A549 (cell line): ENCODE measurements around the gene IGF1.

Experiments
- CBX2 ChIP-seq: fragments of 200-600 bp; sonication (generic); IDR thresholded peaks from 2 replicates; pipeline ENCODE4 v1.6.1; 2016; ENCODE audit warnings: low read depth, mild to moderate bottlenecking, borderline replicate concordance
- POLR2A ChIP-seq: IDR thresholded peaks from 2 replicates; pipeline ENCODE4 v1.6.1; 2012; ENCODE audit warnings: mild to moderate bottlenecking, low read length
- SMC3 ChIP-seq: fragments of >200 bp; sonication (Bioruptor Twin); formaldehyde crosslinking; IDR thresholded peaks from 3 replicates; pipeline ENCODE4 v1.6.1; 2018; ENCODE audit warnings: inconsistent platforms
- TF ChIP-seq, protein P1 (sequence below): fragments of >200 bp; sonication (Bioruptor Twin); formaldehyde crosslinking; IDR thresholded peaks from 3 replicates; pipeline ENCODE4 v1.5.1; 2016
- TF ChIP-seq, protein P2 (sequence below): IDR thresholded peaks from 2 replicates; pipeline ENCODE4 v1.6.1; 2012
- TF ChIP-seq, protein P3 (sequence below): fragments of >200 bp; sonication (Bioruptor Twin); formaldehyde crosslinking; IDR thresholded peaks from 3 replicates; pipeline ENCODE4 v1.6.1; 2016

DNA sequence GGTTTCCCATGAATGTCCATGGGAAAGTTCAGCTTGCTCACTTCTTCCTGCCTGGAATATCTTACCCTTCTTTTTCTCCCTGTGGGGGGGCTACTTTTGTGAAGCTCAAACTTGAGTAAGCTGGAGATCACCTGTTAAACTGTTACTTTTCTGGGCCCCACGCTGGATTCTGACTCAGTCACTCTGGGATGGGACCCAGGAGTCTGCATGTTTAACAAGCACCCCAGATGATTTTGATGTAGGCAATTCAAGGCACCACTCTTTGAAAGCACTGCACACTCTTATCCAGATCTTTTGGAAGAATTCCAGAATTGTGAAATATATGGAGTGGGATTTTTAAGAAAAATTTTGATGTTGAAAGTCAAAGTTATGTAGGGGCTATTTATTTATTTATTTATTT, 46.3 kb upstream of the IGF1 start:
- TF ChIP-seq CBX2, result no peak
- TF ChIP-seq, protein P1, sequence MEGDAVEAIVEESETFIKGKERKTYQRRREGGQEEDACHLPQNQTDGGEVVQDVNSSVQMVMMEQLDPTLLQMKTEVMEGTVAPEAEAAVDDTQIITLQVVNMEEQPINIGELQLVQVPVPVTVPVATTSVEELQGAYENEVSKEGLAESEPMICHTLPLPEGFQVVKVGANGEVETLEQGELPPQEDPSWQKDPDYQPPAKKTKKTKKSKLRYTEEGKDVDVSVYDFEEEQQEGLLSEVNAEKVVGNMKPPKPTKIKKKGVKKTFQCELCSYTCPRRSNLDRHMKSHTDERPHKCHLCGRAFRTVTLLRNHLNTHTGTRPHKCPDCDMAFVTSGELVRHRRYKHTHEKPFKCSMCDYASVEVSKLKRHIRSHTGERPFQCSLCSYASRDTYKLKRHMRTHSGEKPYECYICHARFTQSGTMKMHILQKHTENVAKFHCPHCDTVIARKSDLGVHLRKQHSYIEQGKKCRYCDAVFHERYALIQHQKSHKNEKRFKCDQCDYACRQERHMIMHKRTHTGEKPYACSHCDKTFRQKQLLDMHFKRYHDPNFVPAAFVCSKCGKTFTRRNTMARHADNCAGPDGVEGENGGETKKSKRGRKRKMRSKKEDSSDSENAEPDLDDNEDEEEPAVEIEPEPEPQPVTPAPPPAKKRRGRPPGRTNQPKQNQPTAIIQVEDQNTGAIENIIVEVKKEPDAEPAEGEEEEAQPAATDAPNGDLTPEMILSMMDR, result no peak
- TF ChIP-seq POLR2A, result no peak
- TF ChIP-seq, protein P2, sequence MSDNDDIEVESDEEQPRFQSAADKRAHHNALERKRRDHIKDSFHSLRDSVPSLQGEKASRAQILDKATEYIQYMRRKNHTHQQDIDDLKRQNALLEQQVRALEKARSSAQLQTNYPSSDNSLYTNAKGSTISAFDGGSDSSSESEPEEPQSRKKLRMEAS, result no peak
- TF ChIP-seq SMC3, result no peak
- TF ChIP-seq, protein P3, sequence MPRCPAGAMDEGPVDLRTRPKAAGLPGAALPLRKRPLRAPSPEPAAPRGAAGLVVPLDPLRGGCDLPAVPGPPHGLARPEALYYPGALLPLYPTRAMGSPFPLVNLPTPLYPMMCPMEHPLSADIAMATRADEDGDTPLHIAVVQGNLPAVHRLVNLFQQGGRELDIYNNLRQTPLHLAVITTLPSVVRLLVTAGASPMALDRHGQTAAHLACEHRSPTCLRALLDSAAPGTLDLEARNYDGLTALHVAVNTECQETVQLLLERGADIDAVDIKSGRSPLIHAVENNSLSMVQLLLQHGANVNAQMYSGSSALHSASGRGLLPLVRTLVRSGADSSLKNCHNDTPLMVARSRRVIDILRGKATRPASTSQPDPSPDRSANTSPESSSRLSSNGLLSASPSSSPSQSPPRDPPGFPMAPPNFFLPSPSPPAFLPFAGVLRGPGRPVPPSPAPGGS, result no peak
